ENCODE measurements around the gene PGC. TPM values are rescaled to one million over a fixed set of nuclear protein-coding genes. Genes with fewer than 3 reads are reported as not detected.

PGC gene
- total RNA-seq, 1 donor from 2014 or later, result not detected

GRCh38 chr6:41692080-41692675, 55.0 kb downstream of the PGC start:
- no peak overlapping the region for H3K4me3 ChIP-seq (ENCODE audit: low read depth, low read length)
- no peak for TF ChIP-seq CTCF (IDR thresholded peaks at IDR 0.05; ENCODE audit: insufficient read depth, low read length, poor library complexity, severe bottlenecking)
- DNase-seq (ENCODE audit: low read depth), result no peak
- H3K36me3 ChIP-seq (ENCODE audit: control insufficient read depth, insufficient read depth, low read length), result no peaks in the 10 kb centered on the region
- no peaks in the 10 kb centered on the region for H3K27me3 ChIP-seq (ENCODE audit: control insufficient read depth, insufficient read depth, low read length)

GRCh38 chr6:41691426-41692079, 55.6 kb downstream of the PGC start:
- Histone ChIP-seq H3K27me3 (ENCODE audit: control insufficient read depth, insufficient read depth, low read length) (no peaks in the 10 kb centered on the region), H3K4me3 (ENCODE audit: low read depth, low read length) (no peak overlapping the region), H3K36me3 (ENCODE audit: control insufficient read depth, insufficient read depth, low read length) (no peaks in the 10 kb centered on the region)
- no peak for TF ChIP-seq CTCF (IDR thresholded peaks at IDR 0.05; ENCODE audit: insufficient read depth, low read length, poor library complexity, severe bottlenecking)
- DNase-seq (ENCODE audit: low read depth), result no peak

- Histone ChIP-seq H3K27me3 (ENCODE audit: control insufficient read depth, insufficient read depth, low read length) (no peaks in the 10 kb centered on the region), H3K4me3 (ENCODE audit: low read depth, low read length) (no peak overlapping the region), H3K36me3 (ENCODE audit: control insufficient read depth, insufficient read depth, low read length) (no peaks in the 10 kb centered on the region)
- no peak for DNase-seq (ENCODE audit: low read depth)
- TF ChIP-seq CTCF (IDR thresholded peaks at IDR 0.05; ENCODE audit: insufficient read depth, low read length, poor library complexity, severe bottlenecking), result no peak
These were observed 56.5 kb downstream of the PGC start for GRCh38 chr6:41690541-41691330.

- Histone ChIP-seq H3K4me3 (ENCODE audit: low read depth, low read length) (no peak overlapping the region), H3K36me3 (ENCODE audit: control insufficient read depth, insufficient read depth, low read length) (no peaks in the 10 kb centered on the region), H3K27me3 (ENCODE audit: control insufficient read depth, insufficient read depth, low read length) (no peaks in the 10 kb centered on the region)
- no peak for TF ChIP-seq CTCF (IDR thresholded peaks at IDR 0.05; ENCODE audit: insufficient read depth, low read length, poor library complexity, severe bottlenecking)
- DNase-seq (ENCODE audit: low read depth), result no peak
These were observed 57.8 kb downstream of the PGC start for GRCh38 chr6:41689171-41690008.

- DNase-seq (ENCODE audit: low read depth), result no peak
- H3K27me3 ChIP-seq (ENCODE audit: control insufficient read depth, insufficient read depth, low read length), result no peaks in the 10 kb centered on the region
- TF ChIP-seq CTCF (IDR thresholded peaks at IDR 0.05; ENCODE audit: insufficient read depth, low read length, poor library complexity, severe bottlenecking), result no peak
These were observed 58.8 kb downstream of the PGC start for GRCh38 chr6:41688256-41688965.

More at GRCh38 chr6:41688256-41688965, 58.8 kb downstream of the PGC start:
- H3K4me3 ChIP-seq (ENCODE audit: low read depth, low read length), result no peak overlapping the region
- no peaks in the 10 kb centered on the region for H3K36me3 ChIP-seq (ENCODE audit: control insufficient read depth, insufficient read depth, low read length)

Measured in kidney epithelial cell (primary cell).